ENCODE results near the gene SHPK.

SHPK gene

DNA sequence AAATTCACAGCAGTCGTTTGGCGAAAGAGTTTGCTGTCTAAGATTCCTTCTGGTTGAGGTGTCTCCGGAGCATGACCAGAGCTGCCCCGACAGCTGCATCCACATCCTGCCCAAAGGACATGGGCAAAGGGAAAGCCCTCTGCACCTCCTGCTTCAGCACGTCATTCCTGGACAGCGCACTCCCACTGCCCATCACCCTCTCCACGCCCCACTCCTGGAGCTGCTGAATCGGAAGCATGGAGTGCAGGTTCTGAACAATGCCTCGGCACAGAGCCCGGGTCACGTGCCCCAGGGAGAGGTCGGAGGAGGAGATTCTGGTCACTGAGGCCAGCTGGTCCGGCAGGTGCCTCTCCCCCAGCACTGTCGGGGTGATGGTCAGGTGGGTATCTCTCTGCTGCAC lies 25.5 kb downstream of the SHPK start:
- Histone ChIP-seq H3K4me3 (replicated peaks; ENCODE audit: insufficient read depth, low read length) (no peak overlapping the region), H3K27me3 (ENCODE audit: insufficient read depth, poor library complexity, severe bottlenecking) (no peaks in the 10 kb centered on the region), H3K27ac (replicated peaks) (no peak overlapping the region)
- no peak for DNase-seq (ENCODE audit: low read depth in 1 of 2, low spot score in 1 of 2)
- TF ChIP-seq GABPA (IDR thresholded peaks at IDR 0.05; ENCODE audit: low read depth) = no peak
- TF ChIP-seq, protein P1, sequence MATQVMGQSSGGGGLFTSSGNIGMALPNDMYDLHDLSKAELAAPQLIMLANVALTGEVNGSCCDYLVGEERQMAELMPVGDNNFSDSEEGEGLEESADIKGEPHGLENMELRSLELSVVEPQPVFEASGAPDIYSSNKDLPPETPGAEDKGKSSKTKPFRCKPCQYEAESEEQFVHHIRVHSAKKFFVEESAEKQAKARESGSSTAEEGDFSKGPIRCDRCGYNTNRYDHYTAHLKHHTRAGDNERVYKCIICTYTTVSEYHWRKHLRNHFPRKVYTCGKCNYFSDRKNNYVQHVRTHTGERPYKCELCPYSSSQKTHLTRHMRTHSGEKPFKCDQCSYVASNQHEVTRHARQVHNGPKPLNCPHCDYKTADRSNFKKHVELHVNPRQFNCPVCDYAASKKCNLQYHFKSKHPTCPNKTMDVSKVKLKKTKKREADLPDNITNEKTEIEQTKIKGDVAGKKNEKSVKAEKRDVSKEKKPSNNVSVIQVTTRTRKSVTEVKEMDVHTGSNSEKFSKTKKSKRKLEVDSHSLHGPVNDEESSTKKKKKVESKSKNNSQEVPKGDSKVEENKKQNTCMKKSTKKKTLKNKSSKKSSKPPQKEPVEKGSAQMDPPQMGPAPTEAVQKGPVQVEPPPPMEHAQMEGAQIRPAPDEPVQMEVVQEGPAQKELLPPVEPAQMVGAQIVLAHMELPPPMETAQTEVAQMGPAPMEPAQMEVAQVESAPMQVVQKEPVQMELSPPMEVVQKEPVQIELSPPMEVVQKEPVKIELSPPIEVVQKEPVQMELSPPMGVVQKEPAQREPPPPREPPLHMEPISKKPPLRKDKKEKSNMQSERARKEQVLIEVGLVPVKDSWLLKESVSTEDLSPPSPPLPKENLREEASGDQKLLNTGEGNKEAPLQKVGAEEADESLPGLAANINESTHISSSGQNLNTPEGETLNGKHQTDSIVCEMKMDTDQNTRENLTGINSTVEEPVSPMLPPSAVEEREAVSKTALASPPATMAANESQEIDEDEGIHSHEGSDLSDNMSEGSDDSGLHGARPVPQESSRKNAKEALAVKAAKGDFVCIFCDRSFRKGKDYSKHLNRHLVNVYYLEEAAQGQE (IDR thresholded peaks at IDR 0.05; ENCODE audit: insufficient replicate concordance, low read depth) = no peak
- TF ChIP-seq, protein P2, sequence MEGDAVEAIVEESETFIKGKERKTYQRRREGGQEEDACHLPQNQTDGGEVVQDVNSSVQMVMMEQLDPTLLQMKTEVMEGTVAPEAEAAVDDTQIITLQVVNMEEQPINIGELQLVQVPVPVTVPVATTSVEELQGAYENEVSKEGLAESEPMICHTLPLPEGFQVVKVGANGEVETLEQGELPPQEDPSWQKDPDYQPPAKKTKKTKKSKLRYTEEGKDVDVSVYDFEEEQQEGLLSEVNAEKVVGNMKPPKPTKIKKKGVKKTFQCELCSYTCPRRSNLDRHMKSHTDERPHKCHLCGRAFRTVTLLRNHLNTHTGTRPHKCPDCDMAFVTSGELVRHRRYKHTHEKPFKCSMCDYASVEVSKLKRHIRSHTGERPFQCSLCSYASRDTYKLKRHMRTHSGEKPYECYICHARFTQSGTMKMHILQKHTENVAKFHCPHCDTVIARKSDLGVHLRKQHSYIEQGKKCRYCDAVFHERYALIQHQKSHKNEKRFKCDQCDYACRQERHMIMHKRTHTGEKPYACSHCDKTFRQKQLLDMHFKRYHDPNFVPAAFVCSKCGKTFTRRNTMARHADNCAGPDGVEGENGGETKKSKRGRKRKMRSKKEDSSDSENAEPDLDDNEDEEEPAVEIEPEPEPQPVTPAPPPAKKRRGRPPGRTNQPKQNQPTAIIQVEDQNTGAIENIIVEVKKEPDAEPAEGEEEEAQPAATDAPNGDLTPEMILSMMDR (IDR thresholded peaks at IDR 0.05; ENCODE audit: insufficient read depth, low read length) = no peak
- no peak for TF ChIP-seq POLR2AphosphoS5 (IDR thresholded peaks at IDR 0.05; ENCODE audit: low read depth)
- TF ChIP-seq SPI1 (IDR thresholded peaks at IDR 0.05; ENCODE audit: borderline replicate concordance, low read depth) = no peak

DNA sequence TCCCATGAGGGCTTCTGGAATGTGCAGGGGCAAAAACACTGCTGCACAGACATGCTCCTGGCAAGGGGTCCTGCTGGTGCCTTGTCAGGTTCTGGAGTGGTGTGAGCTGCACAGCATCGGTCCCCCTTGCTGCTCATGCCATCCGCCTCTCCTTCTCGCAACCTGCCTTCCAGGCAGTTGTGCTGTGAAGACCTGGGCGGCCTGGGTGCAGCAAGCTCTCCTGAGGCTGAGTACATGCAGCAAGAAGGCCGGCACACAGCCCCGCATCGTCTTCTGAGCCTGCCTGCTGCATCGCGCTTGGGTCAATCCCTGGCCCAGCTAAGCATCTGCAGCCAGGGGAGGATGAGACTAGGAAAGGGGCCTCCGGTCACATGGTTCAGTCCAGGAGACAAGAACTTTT lies 26.4 kb downstream of the SHPK start:
- Histone ChIP-seq H3K4me3 (replicated peaks; ENCODE audit: insufficient read depth, low read length) (no peak overlapping the region), H3K27ac (replicated peaks) (no peak overlapping the region), H3K27me3 (ENCODE audit: insufficient read depth, poor library complexity, severe bottlenecking) (no peaks in the 10 kb centered on the region)
- DNase-seq (ENCODE audit: low read depth in 1 of 2, low spot score in 1 of 2) = no peak
- TF ChIP-seq, protein P2 (IDR thresholded peaks at IDR 0.05; ENCODE audit: insufficient read depth, low read length) = no peak
- no peak for TF ChIP-seq SPI1 (IDR thresholded peaks at IDR 0.05; ENCODE audit: borderline replicate concordance, low read depth)

DNA sequence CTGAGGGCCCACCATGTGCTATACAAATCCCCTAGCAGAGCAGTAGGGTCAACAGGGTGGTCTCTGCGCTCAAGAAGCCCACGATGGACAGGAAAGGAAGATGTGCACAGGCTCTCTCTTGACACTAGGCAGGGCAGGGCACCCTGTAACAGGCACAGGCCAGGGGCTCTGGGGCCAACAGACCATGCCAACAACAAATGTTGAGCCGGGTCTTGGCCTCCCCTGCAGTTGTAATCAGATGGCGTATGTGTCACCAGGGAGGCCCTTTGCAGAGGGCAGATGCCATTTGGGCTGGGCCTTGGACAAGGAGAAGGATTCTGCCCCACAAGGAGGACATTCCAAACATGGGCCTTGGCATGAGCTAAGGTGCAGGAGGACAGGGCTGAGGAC lies 32.2 kb downstream of the SHPK start:
- Histone ChIP-seq H3K27ac (replicated peaks) (no peak overlapping the region), H3K4me3 (replicated peaks; ENCODE audit: insufficient read depth, low read length) (no peak overlapping the region), H3K27me3 (ENCODE audit: insufficient read depth, poor library complexity, severe bottlenecking) (no peaks in the 10 kb centered on the region)
- DNase-seq (ENCODE audit: low read depth in 1 of 2, low spot score in 1 of 2) = no peak
- no peak for TF ChIP-seq POLR2AphosphoS5 (IDR thresholded peaks at IDR 0.05; ENCODE audit: low read depth)
- TF ChIP-seq, protein P2 (IDR thresholded peaks at IDR 0.05; ENCODE audit: insufficient read depth, low read length) = no peak
- TF ChIP-seq, protein P1 (IDR thresholded peaks at IDR 0.05; ENCODE audit: insufficient replicate concordance, low read depth) = no peak
- TF ChIP-seq SPI1 (IDR thresholded peaks at IDR 0.05; ENCODE audit: borderline replicate concordance, low read depth) = no peak
- TF ChIP-seq GABPA (IDR thresholded peaks at IDR 0.05; ENCODE audit: low read depth) = no peak

DNA sequence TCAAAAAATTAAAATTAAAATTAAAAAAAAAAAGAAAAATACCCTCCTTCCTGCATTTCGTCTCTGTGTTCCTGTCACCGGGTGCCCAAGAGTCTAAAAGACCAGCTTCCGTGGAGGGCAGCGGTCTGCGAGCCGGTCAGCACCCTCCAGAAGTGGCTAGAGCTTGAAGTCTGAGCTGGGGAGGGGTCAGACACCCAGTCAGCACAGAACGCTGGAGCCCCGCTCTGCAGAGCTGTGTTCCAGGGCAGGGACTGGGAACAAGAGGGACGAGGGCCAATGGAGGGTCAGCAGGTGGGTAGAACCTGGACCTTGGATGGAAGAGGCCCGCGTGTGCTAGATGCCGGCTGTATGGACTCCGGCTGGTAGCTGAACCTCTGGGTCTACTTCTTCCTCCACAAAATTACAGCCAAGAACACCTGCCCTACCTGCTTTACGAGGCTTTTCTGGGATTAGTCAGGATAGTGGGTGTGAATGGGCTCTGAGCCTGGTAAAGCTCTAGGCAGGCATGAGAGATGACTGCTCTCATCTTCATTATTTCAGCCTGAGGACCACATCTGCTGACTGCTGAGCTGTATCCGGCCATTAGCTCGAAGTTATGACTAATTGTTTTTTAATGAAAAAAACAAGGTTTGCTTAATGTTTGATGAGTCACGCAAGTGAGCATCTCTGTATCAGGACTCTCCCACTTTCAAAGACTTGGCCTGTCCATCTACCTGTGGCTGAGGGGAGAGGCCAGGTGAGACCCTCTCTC lies 32.8 kb downstream of the SHPK start:
- DNase-seq (ENCODE audit: low read depth in 1 of 2, low spot score in 1 of 2) = no peak
- no peak overlapping the region for H3K27ac ChIP-seq (replicated peaks)
- H3K27me3 ChIP-seq (ENCODE audit: insufficient read depth, poor library complexity, severe bottlenecking) = no peaks in the 10 kb centered on the region
- TF ChIP-seq SPI1 (IDR thresholded peaks at IDR 0.05; ENCODE audit: borderline replicate concordance, low read depth) = no peak
- TF ChIP-seq POLR2AphosphoS5 (IDR thresholded peaks at IDR 0.05; ENCODE audit: low read depth) = no peak
- TF ChIP-seq, protein P1 (IDR thresholded peaks at IDR 0.05; ENCODE audit: insufficient replicate concordance, low read depth) = no peak
- TF ChIP-seq GABPA (IDR thresholded peaks at IDR 0.05; ENCODE audit: low read depth) = no peak
- TF ChIP-seq, protein P2 (IDR thresholded peaks at IDR 0.05; ENCODE audit: insufficient read depth, low read length) = no peak
- H3K4me3 ChIP-seq (replicated peaks; ENCODE audit: insufficient read depth, low read length) = no peak overlapping the region
